ENCODE data around the gene FOXF2. TPM values are rescaled to one million over a fixed set of nuclear protein-coding genes. Genes with fewer than 3 reads are reported as not detected.

The FOXF2 gene
- total RNA-seq, 4 donors from 2014 or later, result 9.0 to 45.2 (median 13.5) TPM

- TF ChIP-seq POLR2AphosphoS5 (IDR thresholded peaks at IDR 0.05) (no peak), CTCF (IDR thresholded peaks at IDR 0.05) (peak; percentile 69 to 83 (median 75)), EP300 (IDR thresholded peaks at IDR 0.05; ENCODE audit: low read depth) (no peak), POLR2A (IDR thresholded peaks at IDR 0.05) (no peak)
- Histone ChIP-seq H3K4me3 (no peak overlapping the region), H3K9me3 (no peaks in the 10 kb centered on the region), H3K4me1 (peaks cover 0 to 4% (median 1%) of the 10 kb centered on the region in 4 donors), H3K27ac (no peak overlapping the region), H3K36me3 (no peaks in the 10 kb centered on the region), H3K27me3 (peaks cover 35% of the 10 kb centered on the region)
- 28 to 29% methylated on average over 12 to 18 of the region's 18 CpGs for WGBS, 2 donors (ENCODE audit: low coverage in 1 of 2)
- DNase-seq, result peak; percentile 31
- intact Hi-C loops (cut with DNase I; ENCODE audit: low total_unique reads), result no loop called here
- in situ Hi-C loops (cut with MboI; ENCODE audit: low pct_ligation_motif_present in 1 of 4, low pct_unique_long_range_greater_than_20kb in 1 of 4, low sequenced_read_pairs in 3 of 4), result no loop called here
Observed at GRCh38 chr6:1436334-1437306, 47.2 kb downstream of the FOXF2 start.

GRCh38 chr6:1437553-1438406, 48.4 kb downstream of the FOXF2 start:
- Histone ChIP-seq H3K4me3 (no peak overlapping the region), H3K27me3 (peaks cover 35% of the 10 kb centered on the region), H3K9me3 (no peaks in the 10 kb centered on the region), H3K4me1 (peaks cover 0 to 4% (median 1%) of the 10 kb centered on the region in 4 donors), H3K36me3 (no peaks in the 10 kb centered on the region), H3K27ac (no peak overlapping the region)
- DNase-seq, result no peak
- intact Hi-C loops (cut with DNase I; ENCODE audit: low total_unique reads), result no loop called here
- in situ Hi-C loops (cut with MboI; ENCODE audit: low pct_ligation_motif_present in 1 of 4, low pct_unique_long_range_greater_than_20kb in 1 of 4, low sequenced_read_pairs in 3 of 4), result no loop called here
- WGBS, 2 donors (ENCODE audit: low coverage in 1 of 2), result 69 to 100% methylated on average over 1 to 20 of the region's 21 CpGs
- no peak for TF ChIP-seq EP300 (IDR thresholded peaks at IDR 0.05; ENCODE audit: low read depth)

- Histone ChIP-seq H3K9me3 (no peaks in the 10 kb centered on the region), H3K4me1 (peaks cover 0 to 4% (median 1%) of the 10 kb centered on the region in 4 donors), H3K4me3 (no peak overlapping the region), H3K27me3 (peaks cover 35% of the 10 kb centered on the region), H3K27ac (no peak overlapping the region), H3K36me3 (no peaks in the 10 kb centered on the region)
- WGBS, 2 donors (ENCODE audit: low coverage in 1 of 2), result 58% methylated on average over 12 of the region's 12 CpGs; no CpG with 5 or more reads in 1 of the 2 donors
- no peak for TF ChIP-seq POLR2AphosphoS5 (IDR thresholded peaks at IDR 0.05)
- no peak for TF ChIP-seq POLR2A (IDR thresholded peaks at IDR 0.05)
- TF ChIP-seq CTCF (IDR thresholded peaks at IDR 0.05), result no peak
- no peak for TF ChIP-seq EP300 (IDR thresholded peaks at IDR 0.05; ENCODE audit: low read depth)
- DNase-seq, result no peak
- in situ Hi-C loops (cut with MboI; ENCODE audit: low pct_ligation_motif_present in 1 of 4, low pct_unique_long_range_greater_than_20kb in 1 of 4, low sequenced_read_pairs in 3 of 4), result no loop called here
- intact Hi-C loops (cut with DNase I; ENCODE audit: low total_unique reads), result no loop called here
Observed at GRCh38 chr6:1438471-1438881, 49.1 kb downstream of the FOXF2 start.

GRCh38 chr6:1439349-1439748, 50.0 kb downstream of the FOXF2 start:
- peaks cover 35% of the 10 kb centered on the region for H3K27me3 ChIP-seq
- H3K4me3 ChIP-seq, result no peak overlapping the region
- WGBS, 2 donors (ENCODE audit: low coverage in 1 of 2), result 71 to 74% methylated on average over 10 of the region's 10 CpGs
- DNase-seq, result no peak
- no peaks in the 10 kb centered on the region for H3K9me3 ChIP-seq
- intact Hi-C loops (cut with DNase I; ENCODE audit: low total_unique reads) (no loop called here), in situ Hi-C loops (cut with MboI; ENCODE audit: low pct_ligation_motif_present in 1 of 4, low pct_unique_long_range_greater_than_20kb in 1 of 4, low sequenced_read_pairs in 3 of 4) (no loop called here)
- no peaks in the 10 kb centered on the region for H3K36me3 ChIP-seq
- H3K4me1 ChIP-seq, result peaks cover 0 to 4% (median 1%) of the 10 kb centered on the region in 4 donors
- no peak for TF ChIP-seq EP300 (IDR thresholded peaks at IDR 0.05; ENCODE audit: low read depth)
- no peak for TF ChIP-seq POLR2A (IDR thresholded peaks at IDR 0.05)
- TF ChIP-seq CTCF (IDR thresholded peaks at IDR 0.05), result no peak
- no peak for TF ChIP-seq POLR2AphosphoS5 (IDR thresholded peaks at IDR 0.05)
- no peak overlapping the region for H3K27ac ChIP-seq
